K562 treated with DMSO at 1 percent for 24 hours (cell line): Measurements from ENCODE around the gene MOSPD2. TPM values are rescaled to one million over a fixed set of nuclear protein-coding genes. Genes with fewer than 3 reads are reported as not detected.

Experiments
- total RNA-seq: library from RNA; unstranded; fragments of 300-600 nt; gene quantifications from 2 replicates; pipeline ENCODE4 v1.2.3, GENCODE V29; 2022; ENCODE audit warnings: low read depth; ENCODE audit not compliant: insufficient read depth

MOSPD2 gene
- 6.1 and 6.6 TPM in 2 replicates for total RNA-seq

DNA sequence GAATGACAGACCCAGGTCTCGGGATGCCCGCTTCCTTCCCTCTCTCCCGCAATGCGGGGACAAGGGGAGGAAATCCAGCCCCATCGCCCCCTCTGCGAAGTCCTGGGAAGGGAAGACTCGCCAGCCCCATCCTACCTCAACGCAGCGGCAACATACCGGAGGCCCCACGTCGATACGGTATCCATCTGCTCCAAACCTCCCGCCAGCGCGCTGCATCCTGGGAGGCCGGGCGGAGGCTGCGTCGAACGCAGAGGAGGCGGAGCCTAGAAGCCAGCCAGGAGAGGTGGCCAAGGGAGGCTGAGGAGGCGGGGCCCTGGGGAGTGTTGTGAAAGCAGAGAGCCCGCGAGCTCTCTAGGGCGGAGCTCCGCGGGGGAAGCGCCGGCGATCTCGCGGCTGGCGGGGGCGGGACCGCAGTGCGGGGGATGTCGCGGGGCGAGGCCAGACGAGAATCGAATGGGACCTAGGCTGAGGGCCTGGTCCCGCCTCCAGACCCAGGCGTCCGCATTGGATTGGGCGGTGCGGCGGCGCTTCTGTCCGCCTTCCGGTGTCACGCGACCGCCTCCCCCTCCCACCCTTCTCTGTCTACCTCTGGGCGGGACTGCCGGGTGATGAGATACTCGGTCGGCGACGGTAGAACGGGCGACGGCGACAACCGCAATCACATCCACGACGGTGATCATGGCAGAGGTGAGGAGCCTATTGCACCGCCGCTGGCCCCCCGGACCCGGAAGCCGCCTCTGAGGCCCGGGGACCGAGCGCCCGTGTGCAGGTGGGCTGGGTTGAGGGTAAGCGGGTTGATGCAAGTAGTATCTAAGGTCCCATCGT lies at the start of gene MOSPD2, which contains the start of gene FANCB:
Gene MOSPD2 (plus strand): TSS at position 571 of the 825 bp plus-strand sequence. CDS start 108 bp downstream, at position 679.
Gene FANCB (minus strand): TSS at position 219 of the 825 bp plus-strand sequence. CDS start 7,559 bp downstream, outside the sequence.

Other genes with a start within 250 kb of the MOSPD2 start
- 3.3 and 4.2 TPM in 2 replicates for gene FANCB, start 352 bp upstream of the MOSPD2 start, total RNA-seq